ENCODE results near the gene TBC1D10A. TPM values are rescaled to one million over a fixed set of nuclear protein-coding genes. Genes with fewer than 3 reads are reported as not detected.

Gene TBC1D10A
- total RNA-seq, 1 experiment from 2014 or later: 8.4 TPM

GRCh38 chr22:30317778-30318177, 9.0 kb downstream of the TBC1D10A start:
- H3K9ac ChIP-seq (ENCODE audit: extremely low read depth, insufficient read length, low read length): no peak overlapping the region
- no peak overlapping the region for H3K4me2 ChIP-seq (ENCODE audit: insufficient read depth, insufficient read length, low read length)
- no peak overlapping the region for H2BK15ac ChIP-seq (ENCODE audit: low read depth, low read length)
- H2AK5ac ChIP-seq (ENCODE audit: insufficient read length, low read length): no peak overlapping the region
- H2BK120ac ChIP-seq (ENCODE audit: low read depth, low read length, poor library complexity, severe bottlenecking): no peak overlapping the region
- WGBS (ENCODE audit: extremely low coverage, insufficient read length, low lambda C conversion rate): no CpG with 5 or more reads among the region's 1 CpG
- H3K4ac ChIP-seq (ENCODE audit: low read depth, low read length): no peak overlapping the region
- no peak overlapping the region for H3T11ph ChIP-seq (ENCODE audit: low read length)
- H3K9me3 ChIP-seq (ENCODE audit: control insufficient read depth, low read depth, low read length): no peaks in the 10 kb centered on the region
- no peaks in the 10 kb centered on the region for H3K4me1 ChIP-seq (ENCODE audit: insufficient read depth, low read length)
- no peak for TF ChIP-seq CTCF (conservative IDR thresholded peaks at IDR 0.05)
- H3K36me3 Mint-ChIP-seq (ENCODE audit: insufficient read depth in 1 of 3, low read depth in 3 of 3): no peaks in the 10 kb centered on the region
- no peak overlapping the region for H4K5ac ChIP-seq (ENCODE audit: insufficient read length, low read depth, low read length)
- no peak overlapping the region; a peak in 1 of 5 replicates for H3K4me3 Mint-ChIP-seq
- no peak overlapping the region for H3K18ac ChIP-seq (ENCODE audit: insufficient read length, low read depth, low read length)
- no peak overlapping the region for H4K91ac ChIP-seq (ENCODE audit: insufficient read length, low read depth, low read length)
- no peaks in the 10 kb centered on the region for H3K27me3 ChIP-seq (ENCODE audit: insufficient read depth, low read length)
- H3K27ac Mint-ChIP-seq: no peak overlapping the region; a peak in 1 of 7 replicates
- H3K27me3 Mint-ChIP-seq (ENCODE audit: low read depth): no peaks in the 10 kb centered on the region
- H3K23me2 ChIP-seq (ENCODE audit: insufficient read length, low read depth, low read length, poor library complexity, severe bottlenecking): peaks cover 3% of the 10 kb centered on the region
- no peaks in the 10 kb centered on the region for H4K20me1 ChIP-seq (ENCODE audit: control insufficient read depth, insufficient read depth, insufficient read length)
- no peak overlapping the region for H3K14ac ChIP-seq (ENCODE audit: insufficient read depth, low read length)
- no peak overlapping the region for H2BK5ac ChIP-seq (ENCODE audit: insufficient read length, low read length)
- no peak overlapping the region for H3K23ac ChIP-seq (ENCODE audit: insufficient read length, low read depth, low read length)
- no peaks in the 10 kb centered on the region for H3K79me1 ChIP-seq (ENCODE audit: insufficient read depth, low read depth, low read length, poor library complexity, severe bottlenecking)
- H2BK20ac ChIP-seq (ENCODE audit: low read depth, low read length, poor library complexity, severe bottlenecking): no peak overlapping the region
- no peaks in the 10 kb centered on the region; a peak in 1 of 5 replicates for H3K9me3 Mint-ChIP-seq
- no peak overlapping the region for H4K8ac ChIP-seq (replicated peaks; ENCODE audit: insufficient read length, low read depth, low read length)
- no peak overlapping the region for H2BK12ac ChIP-seq (ENCODE audit: insufficient read length, low read depth, low read length)
- H3K27ac ChIP-seq (ENCODE audit: insufficient read length, low read depth, low read length): no peak overlapping the region
- H3K4me1 Mint-ChIP-seq: peaks cover 0 to 4% of the 10 kb centered on the region in 2 experiments; a peak in 3 of 4 replicates
- no peak for DNase-seq
- H3K79me2 ChIP-seq (ENCODE audit: insufficient read depth, low read length): no peaks in the 10 kb centered on the region
- H2AFZ ChIP-seq (ENCODE audit: low read length): no peak overlapping the region
- no peak overlapping the region for H3K56ac ChIP-seq (ENCODE audit: insufficient read length, low read depth, low read length)

Measured in H9 (cell line).